ENCODE results near the gene LCNL1.

LCNL1 gene

DNA sequence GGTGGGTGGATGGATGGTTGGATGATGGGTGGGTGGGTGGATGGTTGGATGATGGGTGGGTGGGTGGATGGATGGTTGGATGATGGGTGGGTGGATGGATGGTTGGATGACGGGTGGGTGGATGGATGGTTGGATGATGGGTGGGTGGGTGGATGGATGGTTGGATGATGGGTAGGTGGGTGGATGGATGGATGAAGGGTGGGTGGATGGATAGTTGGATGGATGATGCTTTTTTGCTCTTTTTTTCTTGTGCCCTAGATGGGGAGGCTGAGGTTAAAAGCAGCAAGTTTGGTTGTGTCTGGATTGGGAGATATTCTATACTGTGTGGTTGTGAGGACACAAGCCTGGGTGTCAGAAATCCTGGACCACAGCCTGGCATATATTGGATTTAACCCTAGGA is 25.3 kb upstream of the LCNL1 start:
- DNase-seq (ENCODE audit: low read depth), result no peak
- TF ChIP-seq, protein P1, sequence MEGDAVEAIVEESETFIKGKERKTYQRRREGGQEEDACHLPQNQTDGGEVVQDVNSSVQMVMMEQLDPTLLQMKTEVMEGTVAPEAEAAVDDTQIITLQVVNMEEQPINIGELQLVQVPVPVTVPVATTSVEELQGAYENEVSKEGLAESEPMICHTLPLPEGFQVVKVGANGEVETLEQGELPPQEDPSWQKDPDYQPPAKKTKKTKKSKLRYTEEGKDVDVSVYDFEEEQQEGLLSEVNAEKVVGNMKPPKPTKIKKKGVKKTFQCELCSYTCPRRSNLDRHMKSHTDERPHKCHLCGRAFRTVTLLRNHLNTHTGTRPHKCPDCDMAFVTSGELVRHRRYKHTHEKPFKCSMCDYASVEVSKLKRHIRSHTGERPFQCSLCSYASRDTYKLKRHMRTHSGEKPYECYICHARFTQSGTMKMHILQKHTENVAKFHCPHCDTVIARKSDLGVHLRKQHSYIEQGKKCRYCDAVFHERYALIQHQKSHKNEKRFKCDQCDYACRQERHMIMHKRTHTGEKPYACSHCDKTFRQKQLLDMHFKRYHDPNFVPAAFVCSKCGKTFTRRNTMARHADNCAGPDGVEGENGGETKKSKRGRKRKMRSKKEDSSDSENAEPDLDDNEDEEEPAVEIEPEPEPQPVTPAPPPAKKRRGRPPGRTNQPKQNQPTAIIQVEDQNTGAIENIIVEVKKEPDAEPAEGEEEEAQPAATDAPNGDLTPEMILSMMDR (conservative IDR thresholded peaks at IDR 0.05; ENCODE audit: low read depth, low read length), result no peak
- H3K4me3 ChIP-seq (ENCODE audit: low read depth, low read length), result no peak overlapping the region

DNA sequence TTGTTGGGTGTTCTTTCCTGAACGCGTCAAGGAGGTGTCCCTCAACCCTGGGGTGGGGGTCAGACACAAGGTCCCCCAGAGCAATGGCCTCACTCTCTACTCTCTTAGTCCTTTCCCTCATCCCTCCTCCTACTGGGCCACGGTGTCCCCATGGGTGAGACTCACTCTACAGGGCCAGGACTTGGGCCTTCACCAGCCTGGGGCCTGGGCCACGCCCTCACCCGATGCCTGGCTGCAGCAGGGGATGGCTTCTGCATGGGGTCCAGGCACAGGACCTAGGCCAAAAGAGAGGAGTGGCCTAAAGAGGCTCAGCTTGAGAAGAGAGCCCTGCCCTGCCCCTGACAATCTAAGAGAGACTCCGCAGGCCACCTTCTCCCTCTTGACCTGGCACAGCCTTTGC is 24.9 kb upstream of the LCNL1 start:
- DNase-seq (ENCODE audit: low read depth), result no peak
- no peak overlapping the region for H3K4me3 ChIP-seq (ENCODE audit: low read depth, low read length)
- TF ChIP-seq, protein P1 (conservative IDR thresholded peaks at IDR 0.05; ENCODE audit: low read depth, low read length), result no peak

DNA sequence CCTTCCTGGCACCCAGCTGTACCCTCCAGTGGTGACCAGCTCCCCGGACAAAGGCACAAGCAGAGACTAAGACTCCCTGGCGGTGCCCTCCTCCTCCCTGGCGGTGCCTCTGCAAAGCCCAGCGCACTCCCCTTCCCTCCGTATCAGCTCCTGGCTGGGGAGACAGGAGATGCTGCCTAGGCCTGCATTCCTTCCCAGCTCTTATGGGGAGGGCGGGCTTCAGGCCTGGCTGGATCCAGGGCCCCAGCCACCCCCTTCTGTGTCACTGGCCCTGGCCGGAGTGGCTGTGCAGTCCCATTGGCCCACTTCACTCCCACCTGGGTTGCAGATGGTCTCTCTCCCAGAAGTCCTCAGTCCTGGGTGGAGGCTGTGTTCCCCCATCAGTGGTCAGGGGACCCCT is 24.3 kb upstream of the LCNL1 start:
- no peak for DNase-seq (ENCODE audit: low read depth)
- H3K4me3 ChIP-seq (ENCODE audit: low read depth, low read length), result no peak overlapping the region
- TF ChIP-seq, protein P1 (conservative IDR thresholded peaks at IDR 0.05; ENCODE audit: low read depth, low read length), result no peak

DNA sequence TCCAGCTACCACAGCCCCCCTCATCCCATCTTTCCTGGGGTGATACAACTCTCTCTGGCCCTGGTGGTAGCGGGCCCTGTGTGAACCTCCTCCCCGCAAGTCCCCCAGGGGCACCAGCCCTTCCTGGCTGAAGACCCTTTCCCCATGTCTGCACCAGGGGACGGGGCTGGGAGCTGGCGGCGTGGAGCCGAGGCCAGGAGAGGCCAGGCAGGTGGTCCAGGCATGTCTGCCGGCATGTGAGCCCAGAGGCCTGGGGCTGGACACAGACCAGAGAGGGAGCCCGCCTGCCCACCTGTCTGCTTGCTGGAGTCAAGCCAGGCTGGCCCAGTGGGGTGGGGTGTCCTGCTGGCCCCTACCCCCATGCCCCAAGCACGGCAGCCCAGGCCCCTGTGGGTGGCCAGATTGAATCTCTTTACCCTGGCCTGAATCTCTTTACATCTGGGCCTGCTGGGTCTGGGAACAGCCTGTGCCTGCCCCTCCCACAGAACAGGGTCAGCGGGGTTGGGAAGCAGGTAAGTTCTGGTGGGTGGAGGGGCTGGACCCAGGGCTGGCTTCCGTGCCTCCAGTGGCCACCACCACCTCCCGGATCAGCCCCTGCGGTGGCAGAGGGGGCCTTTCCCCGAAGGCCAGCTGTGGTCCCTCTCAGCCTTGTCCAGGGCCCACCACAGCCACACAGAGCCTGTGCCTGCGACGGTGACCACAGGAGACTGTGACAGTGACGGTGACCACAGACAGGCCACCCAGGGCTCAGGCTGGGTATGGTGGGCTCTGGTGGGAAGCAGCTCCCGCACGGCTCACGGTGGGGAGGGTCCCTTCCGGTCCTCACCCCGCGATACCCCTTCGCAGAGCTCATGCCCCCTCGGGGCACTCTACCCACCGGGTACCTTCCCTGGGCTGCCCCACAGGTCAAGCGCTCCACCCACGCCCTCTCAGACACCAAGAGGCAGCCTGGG is 23.6 kb upstream of the LCNL1 start:
- H3K4me3 ChIP-seq (ENCODE audit: low read depth, low read length), result no peak overlapping the region
- no peak for DNase-seq (ENCODE audit: low read depth)
- TF ChIP-seq, protein P1 (conservative IDR thresholded peaks at IDR 0.05; ENCODE audit: low read depth, low read length), result no peak

DNA sequence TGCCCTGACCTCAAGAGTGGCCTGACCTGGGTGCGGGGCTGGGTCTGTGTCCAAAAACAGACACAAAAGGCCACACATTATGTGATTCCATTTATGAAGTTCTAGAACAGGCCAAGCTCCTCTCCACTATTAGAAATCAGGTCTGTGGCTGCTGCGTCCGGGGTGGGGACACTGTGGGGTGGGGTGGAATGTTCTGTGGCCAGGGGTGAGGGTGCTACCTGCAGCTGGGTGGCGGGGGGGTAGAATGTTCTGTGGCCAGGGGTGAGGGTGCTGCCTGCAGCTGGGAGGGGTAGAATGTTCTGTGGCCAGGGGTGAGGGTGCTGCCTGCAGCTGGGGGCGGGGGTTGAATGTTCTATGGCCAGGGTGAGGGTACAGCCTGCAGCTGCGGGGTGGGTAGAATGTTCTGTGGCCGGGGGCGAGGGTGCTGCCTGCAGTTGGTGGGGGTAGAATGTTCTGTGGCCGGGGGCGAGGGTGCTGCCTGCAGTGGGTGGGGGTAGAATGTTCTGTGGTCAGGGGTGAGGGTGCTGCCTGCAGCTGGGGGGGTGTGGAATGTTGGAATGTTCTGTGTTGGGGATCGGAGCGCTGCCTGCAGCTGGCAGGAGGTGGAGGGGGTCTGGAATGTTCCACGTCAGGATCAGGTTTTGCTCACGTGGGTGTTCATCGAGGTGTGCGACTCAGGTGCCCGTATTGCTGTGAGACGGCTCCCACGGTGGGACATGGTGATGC is 22.4 kb upstream of the LCNL1 start:
- DNase-seq (ENCODE audit: low read depth), result peak; percentile 41
- H3K4me3 ChIP-seq (ENCODE audit: low read depth, low read length), result no peak overlapping the region
- TF ChIP-seq, protein P1 (conservative IDR thresholded peaks at IDR 0.05; ENCODE audit: low read depth, low read length), result no peak

DNA sequence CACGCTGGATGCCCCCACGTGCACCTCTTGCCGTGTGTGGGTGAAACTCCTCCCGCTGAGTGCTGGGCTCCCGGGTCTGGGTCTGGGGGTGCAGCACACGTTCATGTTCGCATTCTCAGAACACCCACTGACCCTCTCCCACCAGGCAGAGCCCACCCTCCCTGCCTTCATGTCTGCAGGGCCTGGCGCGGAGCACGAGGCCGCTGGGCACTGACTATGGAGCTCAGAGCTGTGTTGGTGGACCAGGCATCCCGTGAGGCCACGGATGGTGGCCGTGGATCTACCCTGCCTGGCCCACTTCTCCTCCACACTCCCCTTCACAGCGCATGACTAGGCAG is 21.9 kb upstream of the LCNL1 start:
- no peak overlapping the region for H3K4me3 ChIP-seq (ENCODE audit: low read depth, low read length)
- DNase-seq (ENCODE audit: low read depth), result no peak
- TF ChIP-seq, protein P1 (conservative IDR thresholded peaks at IDR 0.05; ENCODE audit: low read depth, low read length), result no peak

All from choroid plexus epithelial cell (primary cell).